GM19463 (cell line): Measurements from ENCODE around the gene C2orf68.
"Not testable (repeated sequence)": the region's sequence is repeated elsewhere in the genome, so short reads cannot be mapped to it uniquely, and the experiment has no call there.

ENCODE experiments used
- ATAC-seq: cut with Tn5 transposase; IDR thresholded peaks from one replicate; pipeline ENCODE4 v1.9.1; 2021; ENCODE audit warnings: mild to moderate bottlenecking, moderate library complexity; ENCODE audit not compliant: unreplicated experiment

The C2orf68 gene

DNA sequence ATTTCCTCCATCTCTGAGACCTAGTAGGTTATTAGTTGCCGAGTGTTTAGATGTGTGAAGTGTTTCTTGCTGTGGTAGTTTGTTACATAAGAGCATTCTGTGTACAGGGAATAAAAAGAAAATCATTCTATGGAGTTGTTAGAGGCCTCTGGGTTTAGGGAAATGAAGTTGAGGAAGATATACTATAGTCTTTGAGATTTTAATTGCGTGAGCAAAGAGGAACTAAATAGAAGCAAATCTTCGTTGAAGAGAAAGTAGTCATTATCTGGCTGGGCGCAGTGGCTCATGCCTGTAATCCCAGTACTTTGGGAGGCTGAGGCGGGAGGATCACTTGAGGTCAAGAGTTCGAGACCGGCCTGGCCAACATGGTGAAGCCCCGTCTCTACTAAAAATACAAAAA, 23.1 kb upstream of the C2orf68 start:
- ATAC-seq: no peak

DNA sequence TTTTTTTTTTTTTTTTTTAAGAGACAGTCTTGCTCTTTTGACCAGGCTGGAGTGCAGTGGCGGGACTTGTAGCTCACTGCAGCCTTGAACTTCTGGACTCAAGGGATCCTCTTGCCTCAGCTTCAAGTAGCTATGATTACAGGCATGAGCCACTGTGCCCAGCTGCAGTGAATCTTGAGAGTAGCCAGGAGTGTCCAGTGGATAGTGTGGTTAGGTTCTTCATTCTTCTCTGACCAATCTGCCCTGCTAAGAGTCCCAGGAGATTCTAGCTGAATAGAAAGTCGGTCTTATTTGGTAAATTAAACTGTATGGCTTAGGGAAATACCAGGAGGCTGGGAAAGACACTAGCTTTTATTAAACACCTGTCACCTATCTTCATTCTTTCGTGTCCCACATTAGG, 19.4 kb upstream of the C2orf68 start:
- ATAC-seq: no peak

DNA sequence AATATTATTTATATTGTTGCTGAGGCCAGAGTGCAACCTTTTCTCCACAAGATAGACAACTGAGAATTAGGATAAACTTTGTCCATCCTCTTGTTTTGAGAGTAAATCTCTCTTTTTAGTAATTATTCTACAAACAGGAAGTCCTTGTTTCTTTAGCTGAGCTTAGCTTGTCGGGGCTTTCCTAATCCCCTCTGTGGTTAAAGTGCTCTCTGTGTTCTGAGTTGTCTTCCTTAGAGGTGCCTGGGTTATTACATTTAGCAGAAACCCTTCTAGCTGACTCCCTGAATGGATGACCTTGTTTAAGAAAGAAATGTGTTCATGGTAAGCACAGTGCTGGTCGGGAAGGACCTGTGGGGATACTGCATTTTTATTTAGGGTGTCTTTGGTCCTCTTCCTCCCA, 16.8 kb upstream of the C2orf68 start:
- peak; percentile 72 for ATAC-seq

DNA sequence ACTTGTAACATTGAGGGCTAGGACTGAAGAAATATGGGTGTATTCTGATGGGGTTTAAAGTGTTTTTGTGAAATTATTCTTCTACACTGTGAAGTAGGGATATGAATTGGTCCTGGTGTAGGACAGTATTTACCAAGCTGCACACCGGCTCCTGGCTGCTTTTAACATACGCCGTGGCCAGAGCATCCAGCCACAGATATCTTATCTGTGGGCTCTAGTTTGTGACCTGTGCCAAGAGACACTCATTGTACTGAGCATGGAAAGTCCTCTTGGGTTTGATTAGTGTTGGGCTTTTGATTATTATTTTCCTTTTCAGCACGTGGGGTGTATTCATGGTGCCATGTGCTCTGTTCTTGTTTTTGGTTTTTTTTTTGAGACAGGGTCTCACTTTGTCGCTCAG, 12.1 kb upstream of the C2orf68 start:
- no peak for ATAC-seq

DNA sequence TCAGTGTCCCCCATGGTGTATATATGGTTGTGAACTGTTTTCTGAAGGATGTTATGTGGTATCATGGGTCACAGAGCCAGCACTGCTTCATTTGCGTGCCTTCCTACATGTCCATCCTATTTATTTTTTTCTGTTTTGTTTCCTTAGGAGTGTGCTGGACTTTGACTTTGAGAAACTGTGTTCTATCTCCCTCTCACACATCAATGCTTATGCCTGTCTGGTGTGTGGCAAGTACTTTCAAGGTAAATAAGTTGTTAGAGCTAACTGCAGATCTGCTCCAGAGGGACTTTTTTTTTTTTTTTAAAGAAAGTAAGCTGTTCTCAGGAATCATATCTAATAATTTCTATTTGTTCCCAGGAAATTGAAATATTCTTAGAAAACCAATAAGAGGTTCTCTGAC, 9.5 kb upstream of the C2orf68 start:
- no peak for ATAC-seq

DNA sequence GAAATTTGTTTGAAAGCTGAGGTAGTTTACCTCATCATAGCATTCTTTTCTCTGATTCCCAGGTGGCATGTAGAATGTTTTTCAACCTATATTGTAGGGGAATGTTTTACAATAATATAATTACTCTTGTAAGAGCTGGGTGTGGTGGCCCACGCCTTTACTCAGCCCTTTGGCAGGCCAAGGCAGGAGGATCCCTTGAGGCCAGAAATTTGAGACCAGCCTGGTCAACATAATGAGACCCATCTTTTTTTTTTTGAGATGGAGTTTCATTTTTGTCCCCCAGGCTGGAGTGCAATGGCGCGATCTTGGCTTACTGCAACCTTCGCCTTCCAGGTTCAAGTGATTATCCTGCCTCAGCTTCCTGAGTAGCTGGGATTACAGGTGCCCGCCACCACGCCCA, 7.8 kb upstream of the C2orf68 start:
- ATAC-seq: no peak

DNA sequence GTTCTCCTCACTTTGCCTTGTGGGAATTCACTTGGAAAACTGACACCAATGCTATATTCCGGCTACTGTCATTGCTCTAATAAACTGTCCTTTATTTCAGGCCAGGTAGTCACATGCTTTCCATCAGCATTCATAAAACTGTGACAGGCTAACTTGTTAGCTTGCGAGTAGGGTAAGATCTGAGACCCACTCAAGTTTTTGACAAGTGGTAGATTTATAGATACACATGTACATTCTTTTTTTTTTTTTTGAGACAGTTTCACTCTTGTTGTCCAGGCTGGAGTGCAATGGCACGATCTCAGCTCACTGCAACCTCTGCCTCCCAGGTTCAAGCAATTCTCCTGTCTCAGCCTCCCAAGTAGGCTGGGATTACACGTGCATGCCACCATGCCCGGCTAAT, 5.9 kb upstream of the C2orf68 start:
- ATAC-seq: not testable (repeated sequence)

DNA sequence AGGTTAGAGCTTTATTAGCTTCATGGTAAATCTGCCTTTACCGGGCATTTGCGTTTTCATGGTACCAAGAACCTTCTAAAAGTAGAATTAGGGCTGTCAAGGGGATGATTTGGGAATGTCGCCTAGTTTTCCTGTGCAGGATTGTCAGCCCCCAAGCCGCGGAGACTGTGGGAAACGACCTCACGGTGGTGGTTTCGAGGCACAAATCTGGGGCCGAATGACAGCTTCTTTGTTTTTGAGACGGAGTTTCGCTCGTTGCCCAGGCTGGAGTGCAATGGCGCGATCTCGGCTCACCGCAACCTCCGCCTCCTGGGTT, 3.5 kb upstream of the C2orf68 start:
- ATAC-seq: no peak

DNA sequence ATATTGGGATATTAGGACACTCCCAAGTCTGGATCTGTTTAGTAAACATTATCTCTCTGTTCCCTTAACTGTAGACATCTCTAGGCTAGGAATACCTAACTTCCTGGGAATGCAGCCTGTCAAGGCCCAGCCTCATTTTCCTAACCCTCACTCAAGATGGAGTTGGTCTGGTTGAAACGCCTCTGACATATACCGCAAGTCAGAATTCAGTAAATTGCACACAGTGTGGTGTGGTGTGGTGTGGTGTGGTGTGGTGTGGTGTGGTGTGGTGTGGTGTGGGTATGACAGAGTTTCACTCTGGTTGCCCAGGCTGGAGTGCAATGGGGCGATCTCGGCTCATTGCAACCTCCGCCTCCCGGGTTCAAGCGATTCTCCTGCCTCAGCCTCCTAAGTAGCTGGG, 2.9 kb upstream of the C2orf68 start:
- not testable (repeated sequence) for ATAC-seq

DNA sequence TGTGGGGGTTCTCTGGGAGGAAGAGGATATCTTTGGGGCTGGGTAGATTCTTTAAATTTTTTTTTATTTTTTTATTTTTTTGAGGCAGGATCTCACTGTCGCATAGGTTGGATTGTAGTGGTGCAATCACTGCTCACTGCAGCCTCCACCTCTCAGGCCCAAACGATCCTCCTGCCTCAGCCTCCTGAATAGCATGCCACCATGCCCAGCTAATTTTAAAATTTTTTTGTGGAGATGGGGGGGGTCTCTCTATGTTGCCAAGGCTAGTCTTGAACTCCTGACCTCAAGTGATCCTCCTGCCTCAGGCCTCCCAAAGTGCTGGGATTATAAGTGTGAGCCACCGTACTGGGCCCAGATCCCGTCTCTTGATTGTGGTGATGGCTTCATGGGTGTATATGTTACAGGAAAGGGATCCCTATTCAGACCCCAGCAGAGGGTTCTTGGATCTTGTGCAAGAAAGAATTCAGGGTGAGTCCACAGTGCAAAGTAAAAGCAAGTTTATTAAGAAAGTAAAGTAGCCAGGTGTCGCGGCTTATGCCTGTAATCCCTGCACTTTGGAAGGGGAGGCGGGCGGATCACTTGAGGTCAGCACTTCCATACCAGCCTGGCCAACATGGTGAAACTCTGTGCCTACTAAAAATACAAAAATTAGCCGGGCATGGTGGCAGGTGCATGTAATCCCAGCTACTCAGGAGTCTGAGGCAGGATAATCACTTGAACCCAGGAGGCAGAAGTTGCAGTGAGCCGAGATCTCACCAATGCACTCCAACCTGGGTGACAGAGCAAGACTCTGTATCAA, 2.0 kb upstream of the C2orf68 start:
- ATAC-seq: no peak

DNA sequence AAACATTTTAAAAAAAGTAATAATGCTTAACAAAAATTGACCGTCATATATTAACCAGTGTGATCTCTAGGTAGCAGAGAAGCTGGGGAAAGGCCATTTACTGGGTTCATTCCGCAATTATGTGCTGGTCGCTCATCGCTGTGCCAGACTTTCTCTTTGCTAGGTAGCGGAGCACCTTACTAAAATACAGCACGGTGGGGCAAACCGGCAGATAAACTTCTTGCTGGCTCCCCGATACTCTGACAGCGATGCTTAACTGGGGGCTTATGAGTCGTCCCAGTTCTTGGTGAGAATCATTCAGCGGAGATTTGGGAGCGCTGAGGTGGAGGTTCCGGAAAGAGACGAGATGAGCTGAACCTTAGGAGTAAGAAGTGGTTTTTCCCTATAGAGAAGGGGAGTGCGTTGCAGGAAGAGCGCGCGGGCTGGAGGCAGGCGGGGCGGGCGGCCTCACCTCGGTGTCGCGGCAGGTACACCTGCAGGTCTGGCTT, 605 bp downstream of the C2orf68 start:
- ATAC-seq: no peak

DNA sequence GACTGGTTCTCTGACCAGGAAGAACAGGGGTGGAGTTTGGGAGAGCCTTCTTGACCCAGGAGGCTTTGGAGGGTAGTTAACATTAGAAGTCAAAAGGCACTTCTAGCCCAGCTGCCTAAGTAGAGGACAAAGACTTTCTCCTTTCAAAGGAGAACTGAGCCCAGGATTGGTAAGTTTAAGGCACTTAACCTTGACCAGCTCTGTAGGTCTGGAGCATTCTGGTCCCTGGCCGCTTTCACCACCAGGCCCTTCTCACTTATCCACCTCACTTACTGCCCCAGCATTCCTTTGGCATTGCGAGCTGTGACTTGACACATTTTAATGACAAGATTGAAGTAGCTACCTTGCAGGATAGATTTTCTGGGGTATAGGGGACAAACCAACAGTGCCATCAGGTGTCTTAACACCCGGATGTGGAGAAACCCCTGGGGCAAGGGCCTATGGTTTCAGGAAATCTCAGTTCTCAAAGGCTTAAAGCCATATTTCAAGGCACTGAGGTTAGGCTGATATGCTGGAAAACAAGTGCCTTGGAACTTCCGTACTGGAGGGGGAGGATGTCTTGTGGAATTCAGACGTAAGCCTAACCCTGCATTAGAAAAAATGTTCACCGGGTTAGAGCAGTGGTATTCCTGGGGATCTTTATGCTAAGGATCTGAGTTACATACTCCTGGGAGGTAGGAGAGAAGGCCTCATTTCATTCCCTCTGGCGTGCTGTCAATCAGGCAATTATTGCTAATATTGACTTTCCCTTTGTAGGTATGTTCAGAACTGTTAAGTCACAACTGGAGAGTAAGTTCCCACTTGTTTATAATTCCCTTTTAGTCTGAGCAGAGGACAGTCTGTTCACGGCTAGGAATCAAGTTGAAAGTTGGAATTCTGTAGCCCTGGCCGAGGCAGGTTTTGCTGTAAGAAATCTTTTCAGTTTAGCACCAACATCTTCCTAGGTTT, 4.3 kb downstream of the C2orf68 start:
- no peak for ATAC-seq

DNA sequence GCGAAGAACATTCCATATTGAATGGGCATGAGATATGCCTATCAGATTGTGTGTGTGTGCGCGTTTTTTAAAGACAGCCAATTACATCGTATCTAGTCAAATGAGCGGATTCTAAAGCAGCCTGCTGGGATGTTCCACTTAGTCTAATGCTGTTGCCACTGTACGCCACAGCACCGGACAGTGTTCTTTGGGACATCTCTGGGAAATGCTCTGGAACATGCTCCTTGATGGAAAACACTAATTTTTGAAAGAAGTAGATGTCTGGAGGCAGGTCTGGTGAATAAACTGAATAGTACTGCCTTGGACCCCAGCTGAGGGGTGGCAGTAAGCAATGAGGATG, 5.8 kb downstream of the C2orf68 start:
- ATAC-seq: no peak

DNA sequence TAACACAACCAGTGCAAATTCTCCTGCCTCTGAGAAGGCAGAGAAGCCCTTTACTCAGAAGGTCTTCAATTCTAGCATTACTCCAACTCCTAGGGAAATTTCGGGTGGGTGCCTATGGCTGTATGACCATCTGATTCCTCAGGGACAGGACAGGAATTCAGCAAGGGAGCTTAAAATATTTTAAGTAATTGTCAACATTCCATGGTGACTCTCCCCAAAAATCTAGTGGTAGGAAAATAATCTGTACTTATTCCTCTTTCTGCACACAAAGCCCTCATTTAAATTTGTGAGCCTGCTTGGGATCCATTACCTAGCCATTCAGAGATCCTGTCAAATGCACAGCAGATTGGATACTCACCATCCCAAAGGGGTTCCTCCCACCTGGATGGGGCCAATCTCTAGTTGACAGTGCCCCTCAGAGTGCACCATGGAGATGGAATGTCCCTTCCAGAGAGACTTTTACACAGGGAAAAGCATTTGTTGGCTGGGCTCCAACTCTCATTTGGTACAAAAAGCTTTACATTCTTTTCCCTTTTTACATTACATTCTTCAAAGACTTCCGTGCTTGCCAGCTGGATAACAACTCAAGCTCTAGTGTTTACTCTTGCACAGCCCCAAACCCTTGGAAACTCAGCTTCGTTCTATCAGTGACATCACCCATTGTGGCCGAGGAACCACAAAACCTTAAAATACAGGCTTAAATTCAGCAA, 6.3 kb downstream of the C2orf68 start:
- ATAC-seq: no peak

DNA sequence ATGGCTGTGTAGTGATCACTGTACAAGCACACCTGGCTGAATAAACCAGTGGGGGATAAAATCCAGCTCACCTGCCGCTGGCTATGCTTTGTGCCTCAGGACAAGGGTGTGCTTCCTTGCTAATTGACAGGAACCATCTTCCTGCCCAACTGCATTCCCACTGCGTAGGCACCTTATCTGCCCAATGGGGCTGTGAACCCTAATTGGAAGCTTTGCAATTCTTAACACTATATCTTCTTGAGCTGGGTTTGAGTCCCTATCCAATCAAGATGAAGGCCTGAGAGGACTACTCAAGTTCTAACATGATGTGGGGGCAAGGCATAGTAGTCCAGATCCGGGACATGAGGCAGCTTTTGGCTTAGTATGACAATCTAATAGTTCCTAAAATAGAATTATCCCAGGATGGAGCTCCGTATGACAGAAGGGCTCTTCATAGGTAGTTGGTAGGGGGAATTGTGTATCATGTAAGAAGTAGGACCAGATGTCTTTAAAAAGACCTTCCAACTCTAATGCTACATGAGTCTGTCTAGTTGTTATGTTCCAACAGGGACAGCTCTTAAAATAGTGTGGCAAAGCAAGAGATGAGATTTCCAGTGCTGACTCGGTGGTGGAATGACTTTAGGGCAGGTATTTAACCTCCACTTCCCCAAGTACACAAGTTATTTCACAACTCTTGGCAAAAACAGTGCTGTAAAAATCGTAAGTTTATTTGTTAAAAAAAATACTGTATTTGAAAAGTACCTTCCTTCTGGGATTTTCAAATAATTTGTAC, 7.1 kb downstream of the C2orf68 start:
- ATAC-seq: no peak

DNA sequence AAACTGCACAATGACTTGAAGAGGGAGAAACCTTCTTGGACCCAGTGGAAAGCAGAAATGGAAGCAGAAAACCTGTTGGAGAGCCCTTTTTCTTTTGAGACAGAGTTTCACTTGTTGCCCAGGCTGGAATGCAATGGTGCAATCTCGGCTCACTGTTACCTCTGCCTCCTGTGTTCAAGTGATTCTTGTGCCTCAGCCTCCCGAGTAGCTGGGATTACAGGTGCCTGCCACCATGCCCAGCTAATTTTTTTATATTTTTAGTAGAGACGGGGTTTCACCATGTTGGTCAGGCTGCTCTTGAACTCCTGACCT, 7.8 kb downstream of the C2orf68 start:
- not testable (repeated sequence) for ATAC-seq

DNA sequence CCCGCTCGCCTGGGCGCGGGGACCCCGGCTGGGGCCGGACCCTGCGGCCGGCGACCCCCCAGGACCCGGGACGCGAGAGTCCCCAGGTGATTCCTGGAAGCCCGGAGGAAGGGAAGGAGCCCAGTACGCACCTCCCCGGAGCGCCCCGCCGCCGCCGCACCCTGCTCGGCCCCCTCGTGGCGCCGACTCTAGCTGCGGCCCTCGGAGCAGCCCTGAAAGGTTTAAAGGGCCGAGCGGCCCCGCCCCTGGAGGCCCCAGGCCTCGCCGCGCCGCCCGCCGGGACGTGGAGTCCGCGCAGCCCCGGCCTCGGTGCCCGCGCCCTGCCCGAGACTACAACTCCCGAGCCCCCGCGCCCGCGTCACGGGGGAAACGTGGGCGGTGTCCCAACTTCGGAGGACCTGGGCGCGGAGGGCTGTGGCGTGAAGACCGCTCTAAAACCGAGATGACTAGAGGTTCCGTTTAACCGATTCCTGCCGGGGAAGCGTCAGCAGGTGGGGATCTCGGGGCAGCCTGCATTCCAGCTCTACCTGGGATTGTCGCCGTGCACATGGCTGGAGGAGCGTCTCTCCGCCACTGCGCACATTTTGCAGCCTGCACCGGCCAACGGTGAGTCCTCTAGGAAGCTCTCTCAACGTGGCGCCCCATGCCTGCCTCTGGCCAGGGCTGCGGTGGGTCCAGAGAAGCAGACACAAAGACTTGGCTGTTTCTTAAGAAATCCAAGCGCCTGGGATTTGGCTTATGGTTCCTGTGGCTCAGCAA, 9.2 kb downstream of the C2orf68 start, which contains the start of gene TMEM150A:
Gene TMEM150A, minus strand, starts transcription at position 223 of the 759 bp plus-strand sequence. CDS start 750 bp downstream, outside the sequence.
- ATAC-seq: peak; percentile 97

DNA sequence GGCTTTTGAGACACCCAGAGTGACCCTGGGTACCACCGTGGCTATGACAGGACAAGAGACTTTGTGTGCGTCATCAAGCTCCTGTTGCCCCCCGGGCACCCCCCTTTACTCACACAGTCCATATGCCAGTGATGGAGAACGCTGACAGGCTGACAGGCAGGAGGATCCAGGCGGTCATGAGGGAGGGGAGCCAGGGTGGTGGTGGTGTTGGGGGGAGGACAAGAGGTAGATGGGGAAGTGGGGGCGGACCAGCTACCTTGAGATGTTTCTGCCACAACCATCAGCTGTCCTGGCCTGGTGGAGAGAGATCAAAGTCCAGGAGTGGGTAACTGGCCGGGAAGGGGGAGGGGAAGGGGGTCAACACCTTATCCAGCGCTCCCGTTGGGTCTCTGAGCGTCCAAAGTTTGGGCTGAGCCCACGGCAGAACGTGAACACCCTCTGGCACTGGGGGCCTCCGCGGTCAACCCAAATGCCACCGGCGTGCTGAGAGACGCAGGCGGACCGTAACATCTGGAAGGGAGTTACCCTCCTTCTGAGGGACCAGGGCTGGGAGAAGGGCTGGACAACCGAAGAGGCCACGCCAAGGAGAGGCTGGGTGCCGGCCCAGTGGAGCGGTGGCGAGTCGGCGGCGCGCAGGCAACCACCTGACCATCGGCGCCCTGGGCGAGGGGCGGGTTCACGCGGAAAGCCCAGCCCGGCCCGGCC, 9.9 kb downstream of the C2orf68 start:
- ATAC-seq: peak; percentile 31
